T-cell (primary cell): ENCODE measurements around the gene SRGAP2B. TPM values are rescaled to one million over a fixed set of nuclear protein-coding genes. Genes with fewer than 3 reads are reported as not detected.
"Not testable (repeated sequence)": the region's sequence is repeated elsewhere in the genome, so short reads cannot be mapped to it uniquely, and the experiment has no call there.

ENCODE experiments used
- ATAC-seq, 4 experiments: fragments of 200-7000 bp in 3 of 4; fragments of 150-1000 bp in 1 of 4; cut with Tn5 transposase; replicated peaks in 1 of 4; 1 replicate in 3 of 4; 2 replicates in 1 of 4; pipeline ENCODE4 v1.10.0; 2021; ENCODE audit warnings: moderate library complexity in 3 of 4, mild to moderate bottlenecking in 2 of 4, moderate number of reproducible peaks in 1 of 4
- CTCF ChIA-PET, 2 donors: fragments of 300-600 bp; sonication (Branson Sonifier 250); formaldehyde crosslinking; loops; one replicate each; lab custom pipeline; 2022; ENCODE audit warnings: antibody characterized with exemption in 2 of 2; lab: Charles Lee
- POLR2A ChIA-PET, 2 donors: fragments of 300-600 bp; sonication (Branson Sonifier 250); formaldehyde crosslinking; loops; one replicate each; lab custom pipeline; 2022; ENCODE audit warnings: antibody characterized with exemption in 2 of 2; lab: Charles Lee
- DNase-seq, 35 experiments: peaks; one replicate each; pipeline versions ENCODE4 v3.0.0 to v3.0.0-alpha.2; 2013 to 2023
- H3K27ac ChIP-seq: one replicate; pipeline ENCODE4 v1.5.1; 2013; ENCODE audit warnings: low read length
- H3K27me3 ChIP-seq, 2 experiments: replicated peaks in 1 of 2; 1 replicate in 1 of 2; 2 replicates in 1 of 2; pipeline versions ENCODE4 v1.6.1 to v1.7.0; 2013; ENCODE audit warnings: low read length in 1 of 2, mixed read lengths in 1 of 2; ENCODE audit not compliant: control insufficient read depth in 2 of 2, insufficient read depth in 2 of 2; ENCODE audit errors: extremely low read depth in 1 of 2
- H3K36me3 ChIP-seq, 2 donors: 1 replicate in 1 of 2; 2 replicates in 1 of 2; pipeline versions ENCODE4 v1.6.1 to v1.7.0; 2013; ENCODE audit warnings: low read length in 1 of 2; ENCODE audit not compliant: control insufficient read depth in 2 of 2, insufficient read depth in 1 of 2; ENCODE audit errors: extremely low read depth in 1 of 2
- H3K4me1 ChIP-seq, 2 experiments: 1 replicate in 1 of 2; 2 replicates in 1 of 2; pipeline versions ENCODE4 v1.6.1 to v1.7.0; 2013; ENCODE audit warnings: low read length in 2 of 2, mixed read lengths in 1 of 2; ENCODE audit not compliant: insufficient read depth in 2 of 2, control insufficient read depth in 1 of 2; ENCODE audit errors: extremely low read depth in 1 of 2
- H3K4me3 ChIP-seq, 2 donors: 1 replicate in 1 of 2; 2 replicates in 1 of 2; pipeline versions ENCODE4 v1.5.1 to v1.7.0; 2013; ENCODE audit warnings: mild to moderate bottlenecking in 2 of 2, low read length in 1 of 2, moderate library complexity in 1 of 2; ENCODE audit not compliant: control insufficient read depth in 1 of 2; ENCODE audit errors: extremely low read depth in 1 of 2
- H3K9me3 ChIP-seq: 2 replicates; pipeline ENCODE4 v1.7.0; 2013
- H3K27ac Mint-ChIP-seq, 2 donors: one replicate each; pipeline ENCODE4 v1.8.0; 2020 to 2021; ENCODE audit warnings: mild to moderate bottlenecking in 2 of 2, mixed read lengths in 2 of 2
- H3K27me3 Mint-ChIP-seq, 2 donors: one replicate each; pipeline ENCODE4 v1.8.0; 2021 to 2022; ENCODE audit warnings: mixed read lengths in 2 of 2
- H3K36me3 Mint-ChIP-seq: one replicate; pipeline ENCODE4 v1.8.0; 2021; ENCODE audit warnings: mixed read lengths
- H3K4me1 Mint-ChIP-seq, 3 donors: one replicate each; pipeline ENCODE4 v1.8.0; 2020 to 2022; ENCODE audit warnings: mixed read lengths in 3 of 3, mild to moderate bottlenecking in 1 of 3
- H3K4me3 Mint-ChIP-seq, 3 donors: one replicate each; pipeline ENCODE4 v1.8.0; 2020 to 2022; ENCODE audit warnings: mild to moderate bottlenecking in 3 of 3, mixed read lengths in 3 of 3, moderate library complexity in 3 of 3
- H3K9me3 Mint-ChIP-seq, 3 donors: one replicate each; pipeline ENCODE4 v1.8.0; 2020 to 2022; ENCODE audit warnings: mixed read lengths in 3 of 3
- WGBS: methylation state at CpG from one replicate; pipeline ENCODE4 v1.1.5; 2013; ENCODE audit warnings: missing lambda C conversion rate; ENCODE audit not compliant: insufficient coverage; 5-methylcytosine and 5-hydroxymethylcytosine counted together
- total RNA-seq, 35 experiments: library from RNA in 6 of 35; stranded (reverse) in 6 of 35; fragments of 120-200 nt in 1 of 35; gene quantifications; one replicate each; pipeline versions ENCODE4 v1.2.1 to v1.2.4 and lab custom pipeline; 2013 to 2026

Gene SRGAP2B
- total RNA-seq, 5 donors from 2014 or later (not counting 1 experiment from before 2014, with no cell fraction given) = 9.3 to 24.9 (median 21.8) TPM

GRCh38 chr1:145000074-145000742 is 94.9 kb downstream of the SRGAP2B start:
- CTCF ChIA-PET = not testable (repeated sequence)

GRCh38 chr1:144998981-144999273 is 96.2 kb downstream of the SRGAP2B start:
- H3K36me3 ChIP-seq, H3K4me1 Mint-ChIP-seq, H3K27me3 Mint-ChIP-seq, H3K4me3 Mint-ChIP-seq, H3K27ac Mint-ChIP-seq, DNase-seq, H3K27me3 ChIP-seq, CTCF ChIA-PET, POLR2A ChIA-PET, H3K27ac ChIP-seq, H3K36me3 Mint-ChIP-seq, H3K4me3 ChIP-seq, ATAC-seq, H3K9me3 Mint-ChIP-seq, H3K9me3 ChIP-seq, H3K4me1 ChIP-seq: not testable (repeated sequence)
- WGBS = no CpG with 5 or more reads among the region's 2 CpGs

More at GRCh38 chr1:145000074-145000742, 94.9 kb downstream of the SRGAP2B start:
- H3K9me3 Mint-ChIP-seq, H3K9me3 ChIP-seq, H3K27me3 ChIP-seq, H3K4me1 ChIP-seq, H3K36me3 Mint-ChIP-seq, H3K27ac ChIP-seq, H3K36me3 ChIP-seq, ATAC-seq, H3K4me1 Mint-ChIP-seq, DNase-seq, POLR2A ChIA-PET, H3K4me3 ChIP-seq, H3K27me3 Mint-ChIP-seq, H3K27ac Mint-ChIP-seq, H3K4me3 Mint-ChIP-seq: not testable (repeated sequence)
- no CpG with 5 or more reads among the region's 5 CpGs for WGBS

- H3K27ac ChIP-seq, H3K9me3 ChIP-seq, POLR2A ChIA-PET, H3K4me3 Mint-ChIP-seq, H3K27me3 Mint-ChIP-seq, H3K9me3 Mint-ChIP-seq, H3K27ac Mint-ChIP-seq, CTCF ChIA-PET, H3K4me3 ChIP-seq, H3K4me1 ChIP-seq, H3K4me1 Mint-ChIP-seq, H3K27me3 ChIP-seq, H3K36me3 Mint-ChIP-seq, H3K36me3 ChIP-seq, ATAC-seq, DNase-seq: not testable (repeated sequence)
- WGBS = no CpG with 5 or more reads among the region's 5 CpGs
Measured at GRCh38 chr1:144998134-144998980, 96.8 kb downstream of the SRGAP2B start.

- H3K4me3 ChIP-seq, H3K27ac ChIP-seq, CTCF ChIA-PET, POLR2A ChIA-PET, H3K27me3 ChIP-seq, H3K4me1 ChIP-seq, H3K9me3 ChIP-seq, H3K36me3 ChIP-seq, H3K4me3 Mint-ChIP-seq, H3K4me1 Mint-ChIP-seq, ATAC-seq, H3K27ac Mint-ChIP-seq, H3K27me3 Mint-ChIP-seq, H3K36me3 Mint-ChIP-seq, DNase-seq, H3K9me3 Mint-ChIP-seq: not testable (repeated sequence)
Measured at GRCh38 chr1:144995833-144996410, 99.2 kb downstream of the SRGAP2B start.

- no CpG with 5 or more reads among the region's 1 CpG for WGBS
- H3K9me3 ChIP-seq, H3K27me3 ChIP-seq, H3K27ac ChIP-seq, H3K9me3 Mint-ChIP-seq, DNase-seq, H3K36me3 Mint-ChIP-seq, CTCF ChIA-PET, H3K4me1 Mint-ChIP-seq, H3K4me3 ChIP-seq, H3K4me1 ChIP-seq, H3K4me3 Mint-ChIP-seq, POLR2A ChIA-PET, H3K36me3 ChIP-seq, H3K27me3 Mint-ChIP-seq, ATAC-seq, H3K27ac Mint-ChIP-seq: not testable (repeated sequence)
Measured at GRCh38 chr1:144992915-144993314, 102.2 kb downstream of the SRGAP2B start.

GRCh38 chr1:144990611-144991010 is 104.5 kb downstream of the SRGAP2B start:
- CTCF ChIA-PET, H3K4me1 ChIP-seq, H3K4me3 Mint-ChIP-seq, H3K27ac Mint-ChIP-seq, DNase-seq, H3K27ac ChIP-seq, POLR2A ChIA-PET, H3K27me3 Mint-ChIP-seq, H3K9me3 ChIP-seq, ATAC-seq, H3K36me3 ChIP-seq, H3K4me1 Mint-ChIP-seq, H3K36me3 Mint-ChIP-seq, H3K27me3 ChIP-seq, H3K9me3 Mint-ChIP-seq, H3K4me3 ChIP-seq: not testable (repeated sequence)
- no CpG with 5 or more reads among the region's 29 CpGs for WGBS
